ENCODE measurements around the gene AJM1. TPM values are rescaled to one million over a fixed set of nuclear protein-coding genes. Genes with fewer than 3 reads are reported as not detected.
"Not testable (repeated sequence)": the region's sequence is repeated elsewhere in the genome, so short reads cannot be mapped to it uniquely, and the experiment has no call there.

AJM1 gene
- total RNA-seq, 2 donors from 2014 or later, result 11.5 to 17.1 TPM

- Histone ChIP-seq H3K9me3 (no peaks in the 10 kb centered on the region), H3K9ac (ENCODE audit: low read depth in 2 of 2, low read length in 2 of 2) (no peak overlapping the region), H3K27me3 (no peaks in the 10 kb centered on the region), H3K4me3 (no peak overlapping the region), H3K36me3 (peaks cover 11% of the 10 kb centered on the region), H3K4me1 (peaks cover 5% of the 10 kb centered on the region), H3K27ac (no peak overlapping the region)
- intact Hi-C loops (cut with DNase I), result no loop called here
- TF ChIP-seq, protein P1, sequence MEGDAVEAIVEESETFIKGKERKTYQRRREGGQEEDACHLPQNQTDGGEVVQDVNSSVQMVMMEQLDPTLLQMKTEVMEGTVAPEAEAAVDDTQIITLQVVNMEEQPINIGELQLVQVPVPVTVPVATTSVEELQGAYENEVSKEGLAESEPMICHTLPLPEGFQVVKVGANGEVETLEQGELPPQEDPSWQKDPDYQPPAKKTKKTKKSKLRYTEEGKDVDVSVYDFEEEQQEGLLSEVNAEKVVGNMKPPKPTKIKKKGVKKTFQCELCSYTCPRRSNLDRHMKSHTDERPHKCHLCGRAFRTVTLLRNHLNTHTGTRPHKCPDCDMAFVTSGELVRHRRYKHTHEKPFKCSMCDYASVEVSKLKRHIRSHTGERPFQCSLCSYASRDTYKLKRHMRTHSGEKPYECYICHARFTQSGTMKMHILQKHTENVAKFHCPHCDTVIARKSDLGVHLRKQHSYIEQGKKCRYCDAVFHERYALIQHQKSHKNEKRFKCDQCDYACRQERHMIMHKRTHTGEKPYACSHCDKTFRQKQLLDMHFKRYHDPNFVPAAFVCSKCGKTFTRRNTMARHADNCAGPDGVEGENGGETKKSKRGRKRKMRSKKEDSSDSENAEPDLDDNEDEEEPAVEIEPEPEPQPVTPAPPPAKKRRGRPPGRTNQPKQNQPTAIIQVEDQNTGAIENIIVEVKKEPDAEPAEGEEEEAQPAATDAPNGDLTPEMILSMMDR (IDR thresholded peaks at IDR 0.05), result no peak
- no peak for DNase-seq
Observed at GRCh38 chr9:136835162-136835931, 6.9 kb upstream of the AJM1 start.

- no peaks in the 10 kb centered on the region for H3K9me3 ChIP-seq
Observed at GRCh38 chr9:136835932-136836904, 6.1 kb upstream of the AJM1 start.

GRCh38 chr9:136837146-136837855 lies 5.0 kb upstream of the AJM1 start:
- peaks cover 18% of the 10 kb centered on the region for H3K4me1 ChIP-seq
- DNase-seq, result no peak
- no peaks in the 10 kb centered on the region for H3K9me3 ChIP-seq
- H3K36me3 ChIP-seq, result peaks cover 3% of the 10 kb centered on the region
- H3K4me3 ChIP-seq, result no peak overlapping the region
- intact Hi-C loops (cut with DNase I), result no loop called here
- H3K27ac ChIP-seq, result no peak overlapping the region
- TF ChIP-seq, protein P1 (IDR thresholded peaks at IDR 0.05), result no peak
- H3K27me3 ChIP-seq, result no peaks in the 10 kb centered on the region
- H3K9ac ChIP-seq (ENCODE audit: low read depth in 2 of 2, low read length in 2 of 2), result no peak overlapping the region

More at GRCh38 chr9:136835932-136836904, 6.1 kb upstream of the AJM1 start:
- Histone ChIP-seq H3K36me3 (peaks cover 8% of the 10 kb centered on the region), H3K27ac (no peak overlapping the region), H3K9ac (ENCODE audit: low read depth in 2 of 2, low read length in 2 of 2) (no peak overlapping the region), H3K4me3 (no peak overlapping the region), H3K27me3 (no peaks in the 10 kb centered on the region), H3K4me1 (peaks cover 9% of the 10 kb centered on the region)
- DNase-seq, result no peak
- TF ChIP-seq, protein P1 (IDR thresholded peaks at IDR 0.05), result no peak
- intact Hi-C loops (cut with DNase I), result no loop called here

- intact Hi-C loops (cut with DNase I); H3K27ac ChIP-seq; H3K27me3 ChIP-seq; H3K9me3 ChIP-seq; H3K9ac ChIP-seq (ENCODE audit: low read depth in 2 of 2, low read length in 2 of 2); DNase-seq; H3K4me3 ChIP-seq; H3K36me3 ChIP-seq: not testable (repeated sequence)
- H3K4me1 ChIP-seq, result peaks cover 22% of the 10 kb centered on the region
Observed at GRCh38 chr9:136837856-136838277, 4.4 kb upstream of the AJM1 start.

DNA sequence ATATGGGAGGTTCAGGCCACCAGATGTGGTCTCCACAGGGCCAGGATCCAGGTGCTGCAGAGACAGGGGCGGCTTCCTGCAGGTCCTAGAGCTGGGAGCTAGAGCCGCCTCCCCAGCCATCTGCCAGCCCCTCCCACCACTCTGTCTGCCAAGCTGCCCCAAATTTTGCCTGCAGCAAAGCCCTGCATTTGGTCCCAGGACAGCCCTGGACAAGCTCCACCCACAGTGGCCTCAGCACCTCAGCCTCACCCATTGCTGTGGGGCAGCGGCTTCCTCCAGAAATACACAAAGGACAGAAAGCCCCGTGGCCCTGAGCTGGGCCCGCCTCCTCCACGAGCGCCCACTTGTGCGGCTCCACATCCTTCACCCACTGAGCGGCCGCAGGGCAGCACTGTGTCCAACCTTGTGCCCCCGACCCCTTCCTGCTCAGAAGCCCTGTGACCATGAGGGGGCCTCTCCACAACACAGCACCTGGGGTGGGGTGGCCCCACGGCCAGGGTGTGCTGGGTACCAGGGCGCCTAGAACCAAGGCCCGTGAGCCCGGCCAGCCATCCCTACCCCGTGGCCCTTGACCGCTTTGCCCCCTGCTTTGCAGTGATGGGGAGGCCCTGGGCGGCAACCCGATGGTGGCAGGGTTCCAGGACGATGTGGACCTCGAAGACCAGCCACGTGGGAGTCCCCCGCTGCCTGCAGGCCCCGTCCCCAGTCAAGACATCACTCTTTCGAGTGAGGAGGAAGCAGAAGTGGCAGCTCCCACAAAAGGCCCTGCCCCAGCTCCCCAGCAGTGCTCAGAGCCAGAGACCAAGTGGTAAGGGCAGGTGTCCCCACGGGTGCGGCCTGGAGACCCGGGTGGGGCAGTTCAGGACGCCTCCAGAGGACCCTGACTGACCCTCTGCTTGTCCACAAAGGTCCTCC lies 3.7 kb upstream of the AJM1 start:
- H3K36me3 ChIP-seq, result no peaks in the 10 kb centered on the region
- TF ChIP-seq, protein P1 (IDR thresholded peaks at IDR 0.05), result no peak
- H3K9ac ChIP-seq (ENCODE audit: low read depth in 2 of 2, low read length in 2 of 2), result no peak overlapping the region
- H3K4me3 ChIP-seq, result no peak overlapping the region
- H3K27me3 ChIP-seq, result no peaks in the 10 kb centered on the region
- H3K4me1 ChIP-seq, result peaks cover 29% of the 10 kb centered on the region
- no peaks in the 10 kb centered on the region for H3K9me3 ChIP-seq
- no peak overlapping the region for H3K27ac ChIP-seq
- intact Hi-C loops (cut with DNase I), result no loop called here
- DNase-seq, result no peak
